IMR-90 (cell line): ENCODE results near the gene AFAP1L1. TPM values are rescaled to one million over a fixed set of nuclear protein-coding genes. Genes with fewer than 3 reads are reported as not detected.

Source experiments
- ATAC-seq: fragments of 200-7000 bp; cut with Tn5 transposase; 2 replicates; pipeline ENCODE4 v1.9.1; 2020; ENCODE audit warnings: low read depth, mild to moderate bottlenecking, moderate library complexity
- BruUV-seq: library from RNA; stranded (reverse); fragments of 400-500 nt; replicated peaks from 2 replicates; lab custom pipeline; 2021; lab: Mats Ljungman, UMichigan
- CTCF ChIA-PET: fragments of 300-600 bp; formaldehyde crosslinking; extraction: SDS; loops from one replicate; lab custom pipeline; 2021; ENCODE audit warnings: antibody characterized with exemption; lab: Yijun Ruan, JAX
- POLR2A ChIA-PET: fragments of 300-600 bp; sonication (Branson Sonifier 250); formaldehyde crosslinking; loops from one replicate; lab custom pipeline; 2022; ENCODE audit warnings: antibody characterized with exemption; ENCODE audit not compliant: unreplicated experiment; lab: Charles Lee
- DNase-seq: peaks from one replicate; pipeline ENCODE4 v3.0.0; 2013
- H2AFZ ChIP-seq: replicated peaks from 2 replicates; pipeline ENCODE3; 2013; ENCODE audit warnings: low read length, mild to moderate bottlenecking; ENCODE audit not compliant: poor library complexity
- H2AK5ac ChIP-seq: 2 replicates; pipeline ENCODE4 v1.6.1; 2013; ENCODE audit warnings: low read depth, low read length, inconsistent platforms
- H2AK9ac ChIP-seq: replicated peaks from 2 replicates; pipeline ENCODE3; 2013; ENCODE audit warnings: mild to moderate bottlenecking, low read depth, low read length, moderate library complexity; ENCODE audit not compliant: poor library complexity
- H2BK120ac ChIP-seq: 2 replicates; pipeline ENCODE4 v1.6.1; 2013; ENCODE audit warnings: low read depth, low read length, inconsistent platforms
- H2BK15ac ChIP-seq: 3 replicates; pipeline ENCODE4 v1.6.1; 2013; ENCODE audit warnings: low read depth, low read length, inconsistent platforms
- H2BK20ac ChIP-seq: 2 replicates; pipeline ENCODE4 v1.6.1; 2013; ENCODE audit warnings: low read depth, mild to moderate bottlenecking, inconsistent platforms, low read length, moderate library complexity
- H2BK5ac ChIP-seq: 2 replicates; pipeline ENCODE4 v1.6.1; 2013; ENCODE audit warnings: mild to moderate bottlenecking, low read depth, low read length, inconsistent platforms; ENCODE audit not compliant: poor library complexity, severe bottlenecking
- H3K14ac ChIP-seq: replicated peaks from 2 replicates; pipeline ENCODE4 v1.6.1; 2013; ENCODE audit warnings: low read depth, low read length, inconsistent platforms
- H3K18ac ChIP-seq: 2 replicates; pipeline ENCODE4 v1.6.1; 2013; ENCODE audit warnings: low read depth, low read length, control low read depth
- H3K23ac ChIP-seq: 2 replicates; pipeline ENCODE4 v1.6.1; 2013; ENCODE audit warnings: low read depth, low read length, inconsistent platforms
- H3K27ac ChIP-seq: 2 replicates; pipeline ENCODE4 v1.5.1; 2013; ENCODE audit warnings: mild to moderate bottlenecking, control low read depth, low read length; ENCODE audit not compliant: insufficient read depth
- H3K27me3 ChIP-seq: 2 replicates; pipeline ENCODE4 v1.6.1; 2013; ENCODE audit warnings: low read length; ENCODE audit not compliant: control insufficient read depth, insufficient read depth
- H3K36me3 ChIP-seq: 2 replicates; pipeline ENCODE4 v1.6.1; 2013; ENCODE audit warnings: low read length, mixed read lengths; ENCODE audit not compliant: control insufficient read depth, insufficient read depth
- H3K4ac ChIP-seq: 2 replicates; pipeline ENCODE4 v1.6.1; 2013; ENCODE audit warnings: low read depth, low read length, inconsistent platforms
- H3K4me1 ChIP-seq: 2 replicates; pipeline ENCODE4 v1.6.1; 2013; ENCODE audit warnings: low read length, mixed read lengths; ENCODE audit not compliant: control insufficient read depth, insufficient read depth
- H3K4me2 ChIP-seq: 2 replicates; pipeline ENCODE4 v1.6.1; 2013; ENCODE audit warnings: low read depth, mild to moderate bottlenecking, control low read depth, low read length, moderate library complexity
- H3K4me3 ChIP-seq: 2 replicates; pipeline ENCODE4 v1.5.1; 2013; ENCODE audit warnings: low read depth, mild to moderate bottlenecking, control low read depth, low read length, moderate library complexity; ENCODE audit not compliant: insufficient read depth
- H3K56ac ChIP-seq: 2 replicates; pipeline ENCODE4 v1.6.1; 2013; ENCODE audit warnings: low read length, inconsistent platforms; ENCODE audit not compliant: insufficient read depth; ENCODE audit errors: extremely low read depth
- H3K79me1 ChIP-seq, 2 experiments: 2 replicates each; pipeline ENCODE4 v1.6.1; 2013; ENCODE audit warnings: low read length in 2 of 2, inconsistent platforms in 1 of 2, low read depth in 1 of 2
- H3K9ac ChIP-seq: 2 replicates; pipeline ENCODE4 v1.6.1; 2013; ENCODE audit warnings: low read depth, low read length, control low read depth
- H3K9me1 ChIP-seq: 2 replicates; pipeline ENCODE4 v1.6.1; 2013; ENCODE audit warnings: low read length, inconsistent platforms; ENCODE audit not compliant: insufficient read depth
- H3K9me3 ChIP-seq: 2 replicates; pipeline ENCODE4 v1.6.1; 2013; ENCODE audit warnings: low read length; ENCODE audit not compliant: control insufficient read depth, insufficient read depth
- H4K20me1 ChIP-seq: 2 replicates; pipeline ENCODE4 v1.6.1; 2013; ENCODE audit warnings: low read length, inconsistent platforms; ENCODE audit not compliant: insufficient read depth
- H4K5ac ChIP-seq: 2 replicates; pipeline ENCODE4 v1.6.1; 2013; ENCODE audit warnings: mild to moderate bottlenecking, low read depth, low read length, control low read depth
- H4K8ac ChIP-seq, 2 experiments: 2 replicates each; pipeline ENCODE4 v1.6.1; 2013; ENCODE audit warnings: low read depth in 2 of 2, low read length in 2 of 2, control low read depth in 1 of 2, inconsistent platforms in 1 of 2
- H4K91ac ChIP-seq: 2 replicates; pipeline ENCODE4 v1.6.1; 2013; ENCODE audit warnings: low read depth, low read length, inconsistent platforms; ENCODE audit not compliant: insufficient read depth
- CHD1 ChIP-seq: IDR thresholded peaks from 2 replicates; pipeline ENCODE4 v1.6.1; 2012; ENCODE audit warnings: low read depth, low read length, improper control_type of control experiment
- RFX5 ChIP-seq: IDR thresholded peaks from 2 replicates; pipeline ENCODE4 v1.8.0; 2012; ENCODE audit warnings: low read depth, mild to moderate bottlenecking, low read length, moderate library complexity
- SMC3 ChIP-seq: fragments of 150-350 bp; IDR thresholded peaks from 2 replicates; pipeline ENCODE4 v1.6.1; 2016; ENCODE audit warnings: low read depth, mild to moderate bottlenecking, antibody characterized with exemption, low read length, moderate library complexity
- WGBS, 2 experiments: methylation state at CpG; one replicate each; pipeline versions ENCODE4 v1.1.5 to v1.1.7; 2013; ENCODE audit warnings: missing lambda C conversion rate in 2 of 2; ENCODE audit not compliant: insufficient read length in 1 of 2; ENCODE audit errors: extremely low coverage in 2 of 2; 5-methylcytosine and 5-hydroxymethylcytosine counted together
- dilution Hi-C: fragments of 300-500 bp; cut with HindIII; formaldehyde crosslinking; loops from one replicate; pipeline ENCODE4 v1.14.3; 2018; ENCODE audit warnings: low sequenced_read_pairs; ENCODE audit not compliant: unreplicated experiment
- in situ Hi-C: fragments of 300-500 bp; cut with MboI; formaldehyde crosslinking; loops from 3 replicates; pipeline ENCODE4 v1.14.3; 2019; ENCODE audit warnings: low sequenced_read_pairs, inconsistent platforms, mixed read lengths
- intact Hi-C: fragments of 100-400 bp; cut with micrococcal nuclease; formaldehyde crosslinking; loops from 2 replicates; pipeline ENCODE4 v1.10.0; 2022
- polyA plus RNA-seq, 3 experiments: library from polyadenylated mRNA; depleted of rRNA; stranded (reverse); fragments of >200 nt; gene quantifications; 2 replicates each; pipeline ENCODE4 v1.2.3, GENCODE V29; 2012; ENCODE audit warnings: low replicate concordance in 1 of 3
- total RNA-seq: library from RNA; depleted of rRNA; stranded (reverse); fragments of >200 nt; gene quantifications from 2 replicates; pipeline ENCODE4 v1.2.3, GENCODE V29; 2012

The AFAP1L1 gene
- total and polyA plus RNA-seq, 2 of the 4 experiments (the other 2 are of a cell fraction): 3.3 to 5.7 TPM

DNA sequence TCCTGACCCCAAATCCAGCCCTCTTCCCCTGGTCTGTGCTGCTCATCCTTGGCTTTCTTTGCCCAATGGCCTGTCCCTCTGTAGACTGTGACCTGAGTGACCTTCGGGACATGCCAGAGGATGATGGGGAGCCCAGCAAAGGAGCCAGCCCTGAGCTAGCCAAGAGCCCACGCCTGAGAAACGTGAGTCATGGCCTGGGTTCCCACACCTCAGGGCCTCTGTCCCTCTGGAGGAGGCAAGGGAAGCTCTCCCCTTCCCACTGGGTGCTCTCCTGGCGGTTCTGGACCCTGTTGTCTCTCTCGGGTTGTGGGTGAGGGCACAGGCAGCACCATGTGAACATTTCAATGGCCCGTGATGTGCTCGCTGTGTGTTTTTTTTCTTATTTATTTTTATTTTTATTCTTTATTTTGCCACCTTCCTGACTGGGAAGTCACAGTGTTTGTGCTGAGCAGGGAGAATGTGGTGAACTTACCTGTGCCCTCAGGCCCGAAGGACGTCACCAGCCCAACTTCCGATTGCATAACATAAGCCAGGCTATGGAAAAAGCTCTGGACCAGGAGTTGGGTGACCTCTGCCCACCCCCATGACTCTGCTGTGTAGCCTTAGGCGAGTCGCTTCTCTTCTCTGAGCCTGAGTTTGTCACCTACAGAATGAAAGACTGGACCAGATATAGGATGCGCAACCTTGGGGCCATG lies 29.5 kb downstream of the AFAP1L1 start:
- Histone ChIP-seq H3K9ac (no peak overlapping the region), H2BK5ac (no peak overlapping the region), H2AK9ac (no peak overlapping the region), H3K27ac (no peak overlapping the region), H3K14ac (no peak overlapping the region), H4K5ac (no peak overlapping the region), H3K9me3 (no peaks in the 10 kb centered on the region), H2AFZ (no peak overlapping the region), H4K8ac (no peak overlapping the region), H3K9me1 (peaks cover 9% of the 10 kb centered on the region), H2BK120ac (no peak overlapping the region), H3K4me1 (peaks cover 6% of the 10 kb centered on the region), H3K4me3 (no peak overlapping the region), H3K23ac (no peak overlapping the region), H2BK15ac (no peak overlapping the region), H4K20me1 (no peaks in the 10 kb centered on the region), H3K79me1 (no peaks in the 10 kb centered on the region), H3K27me3 (no peaks in the 10 kb centered on the region), H3K36me3 (no peaks in the 10 kb centered on the region), H2AK5ac (no peak overlapping the region), H3K4ac (no peak overlapping the region), H4K91ac (no peak overlapping the region), H2BK20ac (no peak overlapping the region), H3K4me2 (no peak overlapping the region), H3K18ac (no peak overlapping the region), H3K56ac (no peak overlapping the region)
- in situ Hi-C loops (no loop called here), dilution Hi-C loops (no loop called here), intact Hi-C loops (no loop called here)
- WGBS, 2 experiments: 97% methylated on average over 6 of the region's 13 CpGs; no CpG with 5 or more reads in 1 of the 2 experiments
- POLR2A ChIA-PET: no interaction called here
- no peak for TF ChIP-seq SMC3
- no peak for TF ChIP-seq CHD1
- no peak for TF ChIP-seq RFX5
- no TSS peak for BruUV-seq
- no peak for ATAC-seq
- CTCF ChIA-PET: no interaction called here
- DNase-seq: no peak
